B cell (primary cell): ENCODE measurements around the gene CORO1C. TPM values are rescaled to one million over a fixed set of nuclear protein-coding genes. Genes with fewer than 3 reads are reported as not detected.

ENCODE experiments used
- ATAC-seq: fragments of 200-7000 bp; cut with Tn5 transposase; one replicate; pipeline ENCODE4 v1.10.0; 2021; ENCODE audit warnings: low read depth, mild to moderate bottlenecking, moderate number of reproducible peaks, moderate library complexity
- CTCF ChIA-PET: fragments of 350-600 bp; sonication (Branson Sonifier 250); formaldehyde crosslinking; loops from one replicate; lab custom pipeline; 2021; ENCODE audit warnings: antibody characterized with exemption, inconsistent platforms; lab: Charles Lee
- POLR2A ChIA-PET: fragments of 350-600 bp; sonication (Branson Sonifier 250); formaldehyde crosslinking; loops from one replicate; lab custom pipeline; 2021; ENCODE audit warnings: antibody characterized with exemption; lab: Charles Lee
- DNase-seq: peaks from one replicate; pipeline ENCODE4 v3.0.0; 2013
- H2AFZ ChIP-seq: 2 replicates; pipeline ENCODE4 v1.6.1; 2012; ENCODE audit warnings: mild to moderate bottlenecking, low read depth, low read length; ENCODE audit not compliant: insufficient read depth, poor library complexity, severe bottlenecking
- H3K27ac ChIP-seq, 2 donors: 1 replicate in 1 of 2; 2 replicates in 1 of 2; pipeline ENCODE4 v1.5.1; 2012 to 2013; ENCODE audit warnings: low read length in 2 of 2, mild to moderate bottlenecking in 2 of 2, moderate library complexity in 1 of 2
- H3K27me3 ChIP-seq, 4 experiments: fragments of 200-600 bp in 1 of 4; sonication (generic) in 1 of 4; replicated peaks in 1 of 4; 1 replicate in 2 of 4; 2 replicates in 2 of 4; pipeline versions ENCODE4 v1.6.1 to v1.7.0; 2013 to 2016; ENCODE audit warnings: low read length in 3 of 4, mild to moderate bottlenecking in 2 of 4, mixed read lengths in 1 of 4, moderate library complexity in 1 of 4; ENCODE audit not compliant: insufficient read depth in 4 of 4, control insufficient read depth in 3 of 4; ENCODE audit errors: control extremely low read depth in 1 of 4
- H3K36me3 ChIP-seq, 2 experiments: replicated peaks in 1 of 2; 1 replicate in 1 of 2; 2 replicates in 1 of 2; pipeline versions ENCODE4 v1.6.1 to v1.7.1; 2013; ENCODE audit warnings: low read length in 1 of 2; ENCODE audit not compliant: insufficient read depth in 2 of 2, control insufficient read depth in 1 of 2; ENCODE audit errors: control extremely low read depth in 1 of 2, extremely low read depth in 1 of 2
- H3K4me1 ChIP-seq, 2 donors: fragments of 200-600 bp in 1 of 2; sonication (generic) in 1 of 2; 1 replicate in 1 of 2; 2 replicates in 1 of 2; pipeline versions ENCODE4 v1.5.1 to v1.6.1; 2013 to 2017; ENCODE audit warnings: low read length in 2 of 2; ENCODE audit not compliant: control insufficient read depth in 2 of 2, insufficient read depth in 2 of 2
- H3K4me2 ChIP-seq: replicated peaks from 2 replicates; pipeline ENCODE3; 2012; ENCODE audit warnings: mild to moderate bottlenecking, low read depth, low read length; ENCODE audit not compliant: poor library complexity, severe bottlenecking
- H3K4me3 ChIP-seq, 5 experiments: fragments of 200-600 bp in 1 of 5; sonication (generic) in 1 of 5; 1 replicate in 3 of 5; 2 replicates in 2 of 5; pipeline versions ENCODE4 v1.5.1 to v1.7.0; 2011 to 2016; ENCODE audit warnings: low read length in 4 of 5, mild to moderate bottlenecking in 4 of 5, low read depth in 2 of 5, control low read depth in 1 of 5, moderate library complexity in 1 of 5; ENCODE audit not compliant: insufficient read depth in 1 of 5; ENCODE audit errors: control extremely low read depth in 1 of 5, extremely low read depth in 1 of 5
- H3K79me2 ChIP-seq: fragments of 200-600 bp; sonication (generic); one replicate; pipeline ENCODE4 v1.6.0; 2016; ENCODE audit warnings: low read length; ENCODE audit not compliant: control insufficient read depth, insufficient read depth
- H3K9ac ChIP-seq: fragments of 200-600 bp; sonication (generic); 2 replicates; pipeline ENCODE4 v1.6.1; 2017; ENCODE audit warnings: mild to moderate bottlenecking, low read length, moderate library complexity
- H3K9me3 ChIP-seq, 3 donors: one replicate each; pipeline versions ENCODE4 v1.6.1 to v1.7.1; 2013; ENCODE audit warnings: low read length in 2 of 3; ENCODE audit not compliant: control insufficient read depth in 2 of 3, insufficient read depth in 1 of 3; ENCODE audit errors: control extremely low read depth in 1 of 3
- H4K20me1 ChIP-seq: 2 replicates; pipeline ENCODE4 v1.6.0; 2012; ENCODE audit warnings: mild to moderate bottlenecking, low read length; ENCODE audit not compliant: insufficient read depth, control insufficient read depth, poor library complexity, severe bottlenecking
- H3K27ac Mint-ChIP-seq: one replicate; pipeline ENCODE4 v1.8.0; 2021; ENCODE audit warnings: mixed read lengths
- H3K27me3 Mint-ChIP-seq: one replicate; pipeline ENCODE4 v1.8.0; 2021; ENCODE audit warnings: mixed read lengths
- H3K4me1 Mint-ChIP-seq: one replicate; pipeline ENCODE4 v1.8.0; 2021; ENCODE audit warnings: mixed read lengths
- H3K4me3 Mint-ChIP-seq: one replicate; pipeline ENCODE4 v1.8.0; 2021; ENCODE audit warnings: mixed read lengths
- H3K9me3 Mint-ChIP-seq: one replicate; pipeline ENCODE4 v1.8.0; 2022; ENCODE audit warnings: mixed read lengths; ENCODE audit not compliant: insufficient read depth
- CTCF ChIP-seq: fragments of 200-600 bp; IDR thresholded peaks from one replicate; pipeline ENCODE4 v1.8.0; 2022; ENCODE audit warnings: antibody characterized with exemption, mild to moderate bottlenecking
- EZH2 ChIP-seq: IDR thresholded peaks from 2 replicates; pipeline ENCODE4 v1.6.1; 2012; ENCODE audit warnings: borderline replicate concordance, low read depth, mild to moderate bottlenecking, moderate library complexity, low read length; ENCODE audit not compliant: insufficient read depth, poor library complexity, severe bottlenecking
- WGBS: methylation state at CpG from one replicate; pipeline ENCODE4 v1.1.5; 2013; ENCODE audit warnings: missing lambda C conversion rate; ENCODE audit not compliant: insufficient coverage; 5-methylcytosine and 5-hydroxymethylcytosine counted together
- intact Hi-C: fragments of 100-400 bp; cut with micrococcal nuclease; formaldehyde crosslinking; loops from one replicate; pipeline ENCODE4 v1.10.0; 2022
- polyA plus RNA-seq: library from polyadenylated mRNA; depleted of rRNA; stranded (reverse); fragments of >200 nt; gene quantifications from 2 replicates; pipeline ENCODE4 v1.2.3, GENCODE V29; 2012
- total RNA-seq, 2 donors: library from RNA; stranded (reverse); fragments of 120-200 nt in 1 of 2; gene quantifications; 1 replicate in 1 of 2; 2 replicates in 1 of 2; pipeline versions ENCODE4 v1.2.3 to v1.2.4, GENCODE V29; 2013 to 2022

Gene CORO1C
- total and polyA plus RNA-seq, 2 donors (not counting 1 experiment from before 2014, with no cell fraction given) = 19.2 to 68.0 TPM

- Mint-ChIP-seq H3K4me3 (no peak overlapping the region), H3K27me3 (no peaks in the 10 kb centered on the region), H3K9me3 (no peaks in the 10 kb centered on the region), H3K4me1 (peaks cover 24% of the 10 kb centered on the region), H3K27ac (no peak overlapping the region)
- Histone ChIP-seq H4K20me1 (peaks cover 4% of the 10 kb centered on the region), H3K9ac (no peak overlapping the region), H3K27ac (no peak overlapping the region), H3K79me2 (peaks cover 80% of the 10 kb centered on the region), H3K27me3 (no peaks in the 10 kb centered on the region), H3K36me3 (no peaks in the 10 kb centered on the region), H3K4me1 (peaks cover 0 to under 1% of the 10 kb centered on the region in 2 donors), H3K9me3 (no peaks in the 10 kb centered on the region), H3K4me3 (no peak overlapping the region), H2AFZ (no peak overlapping the region), H3K4me2 (no peak overlapping the region)
- ChIA-PET CTCF (interaction anchor here (1.5 kb wide), 1 partner anchor 65 kb away, joined by 8 read pairs; no protein-coding TSS in a partner anchor), POLR2A (no interaction called here)
- DNase-seq = no peak
- WGBS = no CpG with 5 or more reads among the region's 4 CpGs
- intact Hi-C loops = no loop called here
- no peak for ATAC-seq
- TF ChIP-seq CTCF (no peak), EZH2 (no peak)
Measured at GRCh38 chr12:108683906-108684556, 47.3 kb downstream of the CORO1C start.

GRCh38 chr12:108681317-108681716 lies 50.0 kb downstream of the CORO1C start:
- no CpG with 5 or more reads among the region's 1 CpG for WGBS
- intact Hi-C loops = no loop called here
- Histone ChIP-seq H2AFZ (no peak overlapping the region), H3K27me3 (no peaks in the 10 kb centered on the region), H3K4me1 (no peaks in the 10 kb centered on the region), H4K20me1 (no peaks in the 10 kb centered on the region), H3K9ac (no peak overlapping the region), H3K9me3 (no peaks in the 10 kb centered on the region), H3K27ac (no peak overlapping the region), H3K4me2 (no peak overlapping the region), H3K79me2 (peaks cover 70% of the 10 kb centered on the region), H3K36me3 (peaks cover 0 to 12% of the 10 kb centered on the region in 2 experiments), H3K4me3 (no peak overlapping the region)
- no peaks in the 10 kb centered on the region for H3K9me3 Mint-ChIP-seq
- ChIA-PET POLR2A (no interaction called here), CTCF (no interaction called here)
- H3K4me3 Mint-ChIP-seq = no peak overlapping the region
- H3K27ac Mint-ChIP-seq = no peak overlapping the region
- DNase-seq (no peak), ATAC-seq (no peak)
- no peaks in the 10 kb centered on the region for H3K27me3 Mint-ChIP-seq
- peaks cover 27% of the 10 kb centered on the region for H3K4me1 Mint-ChIP-seq
- TF ChIP-seq CTCF (no peak), EZH2 (no peak)
